Measurements from ENCODE around the gene RGP1. TPM values are rescaled to one million over a fixed set of nuclear protein-coding genes. Genes with fewer than 3 reads are reported as not detected.

Gene RGP1
- total RNA-seq (2013) = 4.5 TPM
- 1 to 10 TPM; 2.3 to 9.0 (median 3.3) TPM for polyA plus RNA-seq
- 3.0 and 3.4 TPM in 2 replicates for polyA minus RNA-seq
- total RNA-seq = 10.5 to 44.5 (median 23.6) reads per million in 11 experiments

GRCh38 chr9:35748858-35749514 lies at the start of gene RGP1, which contains the start of gene GBA2:
RGP1 (plus strand) TSS chr9:35749287; CDS start chr9:35749756, 469 bp downstream.
GBA2 (minus strand) TSS chr9:35749228; CDS start chr9:35748704, 524 bp downstream.
- no peaks in the 10 kb centered on the region for H3K9me3 ChIP-seq (replicated peaks in 1 of 2; ENCODE audit: control insufficient read depth in 1 of 2, insufficient read depth in 1 of 2, low read length in 2 of 2)
- H3K27ac Mint-ChIP-seq = peak within 1 kb of the TSS; percentile 86 to 95 (median 91)
- peaks cover 0 to 2% (median 0%) of the 10 kb centered on the region in 3 donors for H3K27me3 Mint-ChIP-seq (ENCODE audit: low read depth in 3 of 3)
- peaks cover 40 to 44% of the 10 kb centered on the region in 2 donors for H3K36me3 ChIP-seq (replicated peaks in 1 of 2; ENCODE audit: control insufficient read depth in 1 of 2, insufficient read depth in 2 of 2, low read length in 2 of 2)
- H3K27me3 ChIP-seq (ENCODE audit: control insufficient read depth in 2 of 2, insufficient read depth in 2 of 2, low read length in 2 of 2) = no peaks in the 10 kb centered on the region
- intact Hi-C loops (cut with micrococcal nuclease) = loop anchor here (2.0 to 5.0 kb wide), 2 partner anchors 16 to 142 kb away; partner anchors contain the start of genes CREB3 (in 2 of the 2), TLN1 (in 2 of the 2) and TESK1 (in 1 of the 2)
- peak within 1 kb of the TSS; percentile 83 for H3K9ac ChIP-seq (ENCODE audit: insufficient read depth, low read length, poor library complexity, severe bottlenecking)
- peaks cover 46% of the 10 kb centered on the region for H4K20me1 ChIP-seq (ENCODE audit: insufficient read depth, low read length)
- H3K9me3 Mint-ChIP-seq = peaks cover 0 to 3% (median 0%) of the 10 kb centered on the region in 7 donors
- under 1% methylated on average over 61 of the region's 69 CpGs for WGBS (ENCODE audit: insufficient coverage)
- DNase-seq = peak; percentile 61 to 62 (median 62)
- TF ChIP-seq CTCF (IDR thresholded peaks at IDR 0.05) = no peak
- peaks cover 52% of the 10 kb centered on the region for H3K79me2 ChIP-seq (ENCODE audit: insufficient read depth, low read length)
- peaks cover 46 to 62% of the 10 kb centered on the region in 2 donors for H3K36me3 Mint-ChIP-seq
- H3K4me2 ChIP-seq (replicated peaks; ENCODE audit: extremely low read depth, low read length, poor library complexity, severe bottlenecking) = peak within 1 kb of the TSS; percentile 97
- peak within 1 kb of the TSS; percentile 86 to 90 (median 89) for H3K4me3 ChIP-seq (replicated peaks in 1 of 3; ENCODE audit: low read depth in 2 of 3, low read length in 3 of 3)
- H2AFZ ChIP-seq (ENCODE audit: insufficient read depth, low read depth, low read length, poor library complexity, severe bottlenecking) = peak within 1 kb of the TSS; percentile 82
- H3K4me1 Mint-ChIP-seq = peaks cover 49% of the 10 kb centered on the region
- peaks cover 46 to 50% of the 10 kb centered on the region in 2 donors for H3K4me1 ChIP-seq (ENCODE audit: control insufficient read depth in 1 of 2, insufficient read depth in 2 of 2, low read length in 2 of 2)
- peak within 1 kb of the TSS; percentile 95 for H3K4me3 Mint-ChIP-seq
- H3K27ac ChIP-seq (ENCODE audit: low read depth in 1 of 2, low read length in 2 of 2) = peak within 1 kb of the TSS; percentile 59 to 80

GRCh38 chr9:35700031-35700430 lies 49.1 kb upstream of the RGP1 start:
- intact Hi-C loops (cut with micrococcal nuclease) = no loop called here
- H3K27ac Mint-ChIP-seq = no peak overlapping the region

More at GRCh38 chr9:35700031-35700430, 49.1 kb upstream of the RGP1 start:
- WGBS (ENCODE audit: insufficient coverage) = 96% methylated on average over 11 of the region's 11 CpGs
- H3K4me1 ChIP-seq (ENCODE audit: control insufficient read depth in 1 of 2, insufficient read depth in 2 of 2, low read length in 2 of 2) = no peaks in the 10 kb centered on the region
- H4K20me1 ChIP-seq (ENCODE audit: insufficient read depth, low read length) = peaks cover 96% of the 10 kb centered on the region
- H3K27me3 ChIP-seq (ENCODE audit: control insufficient read depth in 2 of 2, insufficient read depth in 2 of 2, low read length in 2 of 2) = no peaks in the 10 kb centered on the region
- H3K4me3 ChIP-seq (replicated peaks in 1 of 3; ENCODE audit: low read depth in 2 of 3, low read length in 3 of 3) = no peak overlapping the region
- H3K27ac ChIP-seq (ENCODE audit: low read depth in 1 of 2, low read length in 2 of 2) = peak overlapping the region in 1 of 2 donors; percentile 34
- peaks cover 0 to 25% of the 10 kb centered on the region in 2 donors for H3K36me3 Mint-ChIP-seq
- H3K4me3 Mint-ChIP-seq = no peak overlapping the region
- peaks cover 91 to 95% of the 10 kb centered on the region in 2 donors for H3K36me3 ChIP-seq (replicated peaks in 1 of 2; ENCODE audit: control insufficient read depth in 1 of 2, insufficient read depth in 2 of 2, low read length in 2 of 2)
- H3K9me3 ChIP-seq (replicated peaks in 1 of 2; ENCODE audit: control insufficient read depth in 1 of 2, insufficient read depth in 1 of 2, low read length in 2 of 2) = no peaks in the 10 kb centered on the region
- H3K9ac ChIP-seq (ENCODE audit: insufficient read depth, low read length, poor library complexity, severe bottlenecking) = no peak overlapping the region
- H2AFZ ChIP-seq (ENCODE audit: insufficient read depth, low read depth, low read length, poor library complexity, severe bottlenecking) = no peak overlapping the region
- no peaks in the 10 kb centered on the region for H3K79me2 ChIP-seq (ENCODE audit: insufficient read depth, low read length)
- no peak for DNase-seq
- no peak overlapping the region for H3K4me2 ChIP-seq (replicated peaks; ENCODE audit: extremely low read depth, low read length, poor library complexity, severe bottlenecking)
- H3K9me3 Mint-ChIP-seq = peaks cover 0 to 2% (median 0%) of the 10 kb centered on the region in 7 donors
- TF ChIP-seq CTCF (IDR thresholded peaks at IDR 0.05) = no peak
- H3K4me1 Mint-ChIP-seq = no peaks in the 10 kb centered on the region
- no peaks in the 10 kb centered on the region for H3K27me3 Mint-ChIP-seq (ENCODE audit: low read depth in 3 of 3)

Data from CD14-positive monocyte (primary cell).